GM10266 (cell line): ENCODE measurements around the gene ITPR1.

Experiments used
- DNase-seq: peaks from one replicate; pipeline ENCODE4 v3.0.0; 2012; ENCODE audit errors: extremely low spot score
- TF ChIP-seq, protein P1 (sequence below): IDR thresholded peaks from 2 replicates; pipeline ENCODE4 v1.5.1; 2012; ENCODE audit warnings: mild to moderate bottlenecking, low read depth; ENCODE audit not compliant: control insufficient read depth, insufficient read depth; ENCODE audit errors: missing control alignments

The ITPR1 gene

DNA sequence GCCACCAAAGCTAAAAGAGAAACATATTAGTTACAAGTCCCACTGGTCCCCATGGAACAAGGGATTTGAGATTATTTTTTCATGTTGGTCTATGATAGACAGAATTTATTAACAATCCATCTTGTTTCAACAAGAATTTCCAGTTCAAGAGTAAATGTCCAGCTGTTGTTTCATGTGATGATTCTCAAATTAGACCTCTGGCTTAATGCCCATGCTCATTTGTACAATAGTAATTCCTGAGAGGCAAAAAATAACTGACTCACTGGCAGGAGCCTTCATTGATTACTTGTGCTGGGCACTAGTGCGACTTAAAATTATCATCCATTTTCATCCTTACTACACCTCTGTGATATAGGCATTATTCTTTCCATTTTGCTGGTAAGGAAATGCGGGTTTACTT lies 171.3 kb downstream of the ITPR1 start:
- TF ChIP-seq, protein P1, sequence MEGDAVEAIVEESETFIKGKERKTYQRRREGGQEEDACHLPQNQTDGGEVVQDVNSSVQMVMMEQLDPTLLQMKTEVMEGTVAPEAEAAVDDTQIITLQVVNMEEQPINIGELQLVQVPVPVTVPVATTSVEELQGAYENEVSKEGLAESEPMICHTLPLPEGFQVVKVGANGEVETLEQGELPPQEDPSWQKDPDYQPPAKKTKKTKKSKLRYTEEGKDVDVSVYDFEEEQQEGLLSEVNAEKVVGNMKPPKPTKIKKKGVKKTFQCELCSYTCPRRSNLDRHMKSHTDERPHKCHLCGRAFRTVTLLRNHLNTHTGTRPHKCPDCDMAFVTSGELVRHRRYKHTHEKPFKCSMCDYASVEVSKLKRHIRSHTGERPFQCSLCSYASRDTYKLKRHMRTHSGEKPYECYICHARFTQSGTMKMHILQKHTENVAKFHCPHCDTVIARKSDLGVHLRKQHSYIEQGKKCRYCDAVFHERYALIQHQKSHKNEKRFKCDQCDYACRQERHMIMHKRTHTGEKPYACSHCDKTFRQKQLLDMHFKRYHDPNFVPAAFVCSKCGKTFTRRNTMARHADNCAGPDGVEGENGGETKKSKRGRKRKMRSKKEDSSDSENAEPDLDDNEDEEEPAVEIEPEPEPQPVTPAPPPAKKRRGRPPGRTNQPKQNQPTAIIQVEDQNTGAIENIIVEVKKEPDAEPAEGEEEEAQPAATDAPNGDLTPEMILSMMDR, result no peak
- DNase-seq, result no peak

DNA sequence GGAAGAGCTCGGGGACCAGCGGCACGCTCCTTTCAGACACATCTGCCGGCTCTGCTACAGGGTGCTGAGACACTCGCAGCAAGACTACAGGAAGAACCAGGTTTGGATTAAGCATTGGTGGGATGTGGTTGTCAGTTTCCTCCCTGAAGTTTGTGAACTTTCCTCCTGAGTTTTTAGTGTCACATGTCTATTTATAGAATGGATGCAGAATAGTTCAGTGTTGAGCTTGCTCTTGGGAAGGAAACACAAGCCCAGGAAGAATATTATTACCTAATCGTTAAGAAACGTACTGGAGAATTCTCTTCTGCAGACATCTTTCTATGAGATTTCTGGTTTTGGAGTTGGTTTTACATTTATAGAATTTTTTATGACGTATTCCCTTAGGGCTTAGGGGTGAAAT lies 172.0 kb downstream of the ITPR1 start:
- TF ChIP-seq, protein P1, result no peak
- no peak for DNase-seq

DNA sequence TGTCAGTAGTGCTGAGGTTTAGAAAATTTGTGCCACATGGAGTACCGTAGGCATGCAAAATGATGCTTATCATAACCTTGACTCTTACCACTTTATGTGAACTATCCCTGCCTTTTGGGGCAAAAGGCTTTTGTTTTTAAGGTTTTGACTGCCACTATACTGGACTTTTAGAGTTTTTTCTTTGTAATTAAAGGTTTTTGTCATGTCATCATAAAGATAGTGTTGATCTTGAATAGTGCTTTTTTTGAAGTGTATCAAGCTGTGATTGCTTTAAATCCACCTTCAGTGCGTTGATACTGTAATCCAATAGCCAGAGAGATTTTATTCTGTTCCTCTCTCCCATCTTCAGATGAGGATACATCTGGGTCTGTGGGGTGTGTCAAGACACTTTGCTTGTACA lies 172.9 kb downstream of the ITPR1 start:
- TF ChIP-seq, protein P1, result no peak
- no peak for DNase-seq

DNA sequence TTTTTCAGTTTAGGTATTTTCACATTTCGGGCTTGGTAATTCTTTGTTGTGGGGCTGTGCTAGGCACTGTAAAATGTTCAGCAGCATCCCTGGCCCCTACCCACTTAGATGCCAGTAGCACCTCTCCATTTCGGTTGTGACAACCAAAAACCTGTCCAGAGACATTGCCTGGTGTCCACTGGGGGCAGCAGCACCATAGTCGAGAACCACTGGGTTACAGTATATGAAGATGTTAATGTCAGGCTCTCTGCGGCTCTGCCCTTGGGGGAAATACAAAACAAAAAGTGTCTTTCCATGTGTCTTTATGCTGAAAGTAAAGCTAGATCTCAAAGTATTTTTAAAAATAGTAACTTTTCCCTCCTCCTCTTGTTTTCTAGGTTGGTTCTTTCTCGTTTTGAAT lies 177.2 kb downstream of the ITPR1 start:
- DNase-seq, result no peak
- TF ChIP-seq, protein P1, result peak; percentile 27

DNA sequence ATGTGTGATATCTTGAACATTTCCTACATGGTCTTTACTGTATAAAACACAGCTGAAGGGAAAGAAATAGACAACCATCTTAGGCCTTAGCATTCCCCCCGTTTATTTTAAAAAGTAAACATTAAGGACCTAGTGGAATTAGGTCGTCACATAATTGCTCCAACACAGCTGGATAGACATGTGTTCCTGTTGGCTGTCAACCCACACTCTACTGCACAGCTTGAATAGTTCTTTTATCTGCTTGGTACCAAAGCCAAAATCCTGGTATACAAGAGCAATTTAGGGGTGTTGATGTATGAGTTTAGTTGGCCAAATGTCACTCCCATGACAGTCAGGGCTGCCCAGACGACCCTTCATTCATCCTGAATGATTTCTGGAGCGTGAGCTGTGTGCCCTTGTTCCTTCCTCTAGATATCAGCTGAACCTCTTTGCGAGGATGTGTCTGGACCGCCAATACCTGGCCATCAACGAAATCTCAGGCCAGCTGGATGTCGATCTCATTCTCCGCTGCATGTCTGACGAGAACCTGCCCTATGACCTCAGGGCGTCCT lies 179.7 kb downstream of the ITPR1 start:
- DNase-seq, result no peak
- TF ChIP-seq, protein P1, result no peak

DNA sequence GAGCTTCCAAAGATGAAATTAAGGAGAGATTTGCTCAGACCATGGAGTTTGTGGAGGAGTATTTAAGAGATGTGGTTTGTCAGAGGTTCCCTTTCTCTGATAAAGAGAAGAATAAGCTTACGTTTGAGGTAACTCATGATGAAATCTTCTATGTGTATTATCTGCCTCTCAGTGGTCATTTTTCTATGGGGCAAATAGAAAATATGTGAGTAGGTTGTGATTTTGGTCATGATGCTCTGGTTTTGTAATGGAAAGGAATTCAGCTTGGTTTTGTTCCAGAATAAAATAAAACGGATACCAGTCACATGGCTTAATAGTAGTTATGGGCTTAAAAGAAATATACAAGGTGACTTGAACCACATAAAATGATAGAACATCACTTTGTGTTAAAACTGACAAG lies 181.1 kb downstream of the ITPR1 start:
- DNase-seq, result no peak
- TF ChIP-seq, protein P1, result no peak

DNA sequence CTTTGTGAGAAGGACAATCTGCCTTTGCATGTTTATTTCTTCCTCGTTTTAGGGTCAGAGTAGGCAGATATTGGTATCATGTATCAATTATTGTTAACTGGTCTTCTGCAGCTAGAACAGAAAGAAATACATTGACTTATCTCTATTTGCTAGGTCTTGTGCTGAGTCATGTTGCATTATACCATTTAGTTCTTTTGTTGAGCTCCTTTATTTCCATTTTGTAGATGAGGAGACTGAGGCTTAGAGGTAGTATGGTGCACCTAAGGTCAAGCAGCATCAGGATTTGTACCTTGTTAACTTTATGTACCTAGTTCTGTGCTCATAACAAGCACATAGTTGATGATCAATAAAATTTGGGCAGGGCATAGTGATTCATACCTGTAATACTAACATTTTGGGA lies 182.6 kb downstream of the ITPR1 start:
- no peak for DNase-seq
- TF ChIP-seq, protein P1, result no peak
